Right atrium auricular region (tissue), 2 donors: ENCODE measurements around the gene RFTN2. TPM values are rescaled to one million over a fixed set of nuclear protein-coding genes. Genes with fewer than 3 reads are reported as not detected.

Experiments used
- DNase-seq: peaks from one replicate; pipeline ENCODE4 v3.0.0-alpha.2; 2019; ENCODE audit warnings: low spot score
- H3K27ac ChIP-seq, 2 donors: fragments of 200-600 bp; sonication (generic); 1 replicate in 1 of 2; 2 replicates in 1 of 2; pipeline ENCODE4 v1.5.1; 2016 to 2019
- H3K27me3 ChIP-seq, 2 donors: fragments of 200-600 bp; sonication (generic); one replicate each; pipeline versions ENCODE4 v1.5.1 to v1.6.0; 2017 to 2019
- H3K36me3 ChIP-seq: fragments of 200-600 bp; sonication (generic); one replicate; pipeline ENCODE4 v1.5.1; 2016
- H3K4me1 ChIP-seq, 2 donors: fragments of 200-600 bp; sonication (generic); one replicate each; pipeline versions ENCODE4 v1.5.1 to v1.6.0; 2017 to 2019
- H3K4me3 ChIP-seq, 2 donors: fragments of 200-600 bp; sonication (generic); 1 replicate in 1 of 2; 2 replicates in 1 of 2; pipeline ENCODE4 v1.5.1; 2017 to 2019; ENCODE audit warnings: mild to moderate bottlenecking in 1 of 2, moderate library complexity in 1 of 2
- H3K9me3 ChIP-seq, 2 donors: fragments of 200-600 bp; sonication (generic); one replicate each; pipeline ENCODE4 v1.5.1; 2019
- total RNA-seq, 2 donors: library from RNA; depleted of rRNA; stranded (reverse); fragments of >200 nt; gene quantifications; one replicate each; pipeline ENCODE4 v1.1.0, GENCODE V29; 2016
- TF ChIP-seq, protein P1 (sequence below), 2 donors: fragments of 200-600 bp; sonication (generic); IDR thresholded peaks; one replicate each; pipeline ENCODE4 v1.5.1; 2019; ENCODE audit warnings: antibody characterized with exemption in 2 of 2

The RFTN2 gene
- total RNA-seq, 2 donors from 2014 or later: 4.5 to 11.6 TPM

DNA sequence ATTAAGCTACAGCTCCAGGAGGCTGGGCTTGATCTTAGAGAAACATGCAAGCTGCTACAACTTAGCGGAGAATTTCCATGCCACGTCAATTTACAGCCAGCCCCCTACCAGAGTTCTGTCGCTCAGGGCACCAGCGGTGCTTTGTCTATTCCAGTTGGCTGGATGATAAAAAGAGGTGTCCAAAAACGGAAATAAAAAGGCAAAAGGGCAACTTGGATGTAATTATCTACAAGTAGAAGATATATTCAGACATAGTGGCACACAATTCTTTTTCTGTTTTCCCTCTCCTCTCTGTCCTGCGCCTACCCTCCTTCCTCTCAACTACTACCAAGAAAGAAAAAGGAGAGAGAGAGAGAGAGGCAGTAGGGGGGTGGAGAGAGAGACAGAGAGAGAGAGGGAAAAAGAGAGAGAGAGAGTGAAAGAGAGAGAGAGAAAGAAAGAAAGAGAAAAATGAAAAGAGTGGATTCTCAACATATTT is 363 bp upstream of the RFTN2 start:
- TF ChIP-seq, protein P1, sequence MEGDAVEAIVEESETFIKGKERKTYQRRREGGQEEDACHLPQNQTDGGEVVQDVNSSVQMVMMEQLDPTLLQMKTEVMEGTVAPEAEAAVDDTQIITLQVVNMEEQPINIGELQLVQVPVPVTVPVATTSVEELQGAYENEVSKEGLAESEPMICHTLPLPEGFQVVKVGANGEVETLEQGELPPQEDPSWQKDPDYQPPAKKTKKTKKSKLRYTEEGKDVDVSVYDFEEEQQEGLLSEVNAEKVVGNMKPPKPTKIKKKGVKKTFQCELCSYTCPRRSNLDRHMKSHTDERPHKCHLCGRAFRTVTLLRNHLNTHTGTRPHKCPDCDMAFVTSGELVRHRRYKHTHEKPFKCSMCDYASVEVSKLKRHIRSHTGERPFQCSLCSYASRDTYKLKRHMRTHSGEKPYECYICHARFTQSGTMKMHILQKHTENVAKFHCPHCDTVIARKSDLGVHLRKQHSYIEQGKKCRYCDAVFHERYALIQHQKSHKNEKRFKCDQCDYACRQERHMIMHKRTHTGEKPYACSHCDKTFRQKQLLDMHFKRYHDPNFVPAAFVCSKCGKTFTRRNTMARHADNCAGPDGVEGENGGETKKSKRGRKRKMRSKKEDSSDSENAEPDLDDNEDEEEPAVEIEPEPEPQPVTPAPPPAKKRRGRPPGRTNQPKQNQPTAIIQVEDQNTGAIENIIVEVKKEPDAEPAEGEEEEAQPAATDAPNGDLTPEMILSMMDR (IDR thresholded peaks at IDR 0.05): no peak
- Histone ChIP-seq H3K27ac (peak overlapping the region; percentile 55 to 67), H3K27me3 (no peaks in the 10 kb centered on the region), H3K9me3 (no peaks in the 10 kb centered on the region), H3K36me3 (no peaks in the 10 kb centered on the region), H3K4me1 (peaks cover 0 to 3% of the 10 kb centered on the region in 2 donors), H3K4me3 (peak overlapping the region; percentile 30 to 47)
- DNase-seq: no peak

DNA sequence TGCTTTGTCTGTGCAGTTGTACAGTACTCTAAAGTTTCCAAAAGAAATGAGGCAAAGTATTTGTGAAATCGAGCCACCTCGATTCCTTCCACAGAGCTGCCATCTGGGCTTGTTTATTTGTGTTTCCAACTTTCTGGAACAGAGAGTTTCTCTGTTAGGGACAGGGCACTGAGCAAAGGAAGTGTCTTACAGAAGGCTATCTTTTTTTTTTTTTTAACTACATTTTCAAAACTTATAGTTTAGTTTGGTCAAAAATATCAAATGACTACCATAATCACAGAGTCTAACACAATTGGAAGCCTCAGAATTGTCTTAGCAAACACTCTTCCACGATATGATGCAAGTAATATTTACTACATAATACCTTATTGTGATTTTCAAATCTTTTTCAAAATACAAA is 796 bp downstream of the RFTN2 start:
- H3K4me3 ChIP-seq: peak overlapping the region; percentile 30 to 47
- TF ChIP-seq, protein P1 (IDR thresholded peaks at IDR 0.05): no peak
- H3K4me1 ChIP-seq: peaks cover 0 to 3% of the 10 kb centered on the region in 2 donors
- H3K36me3 ChIP-seq: no peaks in the 10 kb centered on the region
- no peak for DNase-seq
- no peaks in the 10 kb centered on the region for H3K27me3 ChIP-seq
- no peaks in the 10 kb centered on the region for H3K9me3 ChIP-seq
- H3K27ac ChIP-seq: peak overlapping the region; percentile 55 to 67

DNA sequence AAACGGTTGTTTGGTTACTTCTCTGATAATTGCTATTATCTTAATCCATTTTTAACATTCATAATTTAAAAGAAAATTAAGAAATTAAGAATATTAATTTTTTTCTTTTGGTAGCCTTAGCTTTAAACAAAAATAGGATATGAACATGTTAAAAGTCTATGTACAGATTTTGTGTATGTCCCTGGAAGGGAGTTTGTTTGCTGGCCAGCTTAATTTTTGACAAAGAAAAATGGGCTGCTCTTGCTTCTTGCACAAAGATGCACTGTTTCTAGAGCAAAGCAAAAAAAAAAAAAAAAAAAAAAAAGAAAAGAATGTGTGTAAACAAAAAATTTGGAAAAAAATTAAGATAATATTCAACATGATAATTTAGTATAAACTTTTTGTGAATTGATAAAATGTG is 1.3 kb downstream of the RFTN2 start:
- no peak for DNase-seq
- H3K27ac ChIP-seq: no peak overlapping the region
- TF ChIP-seq, protein P1 (IDR thresholded peaks at IDR 0.05): no peak
- H3K36me3 ChIP-seq: no peaks in the 10 kb centered on the region
- H3K9me3 ChIP-seq: no peaks in the 10 kb centered on the region
- H3K4me1 ChIP-seq: peaks cover 0 to 3% of the 10 kb centered on the region in 2 donors
- H3K27me3 ChIP-seq: no peaks in the 10 kb centered on the region
- H3K4me3 ChIP-seq: peak overlapping the region; percentile 30 to 47

DNA sequence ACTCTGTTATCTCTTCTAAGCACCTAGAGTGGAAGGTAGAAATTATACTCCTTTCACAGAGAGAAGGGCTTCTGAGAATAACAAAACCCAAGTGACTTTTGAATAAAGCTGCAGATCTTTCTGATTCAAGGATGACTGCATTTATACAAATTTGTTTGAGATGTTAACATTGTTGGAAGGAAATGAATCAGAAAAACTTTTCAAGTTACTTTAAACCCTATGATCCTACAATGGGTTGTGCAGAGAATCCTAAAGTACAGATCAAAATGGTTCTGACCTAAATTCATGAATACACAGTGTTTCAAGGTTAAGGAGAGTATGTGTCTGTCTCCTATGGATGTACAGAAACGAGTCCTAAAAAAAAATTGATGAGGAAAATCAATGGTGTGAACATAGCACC is 1.8 kb downstream of the RFTN2 start:
- TF ChIP-seq, protein P1 (IDR thresholded peaks at IDR 0.05): no peak
- H3K4me3 ChIP-seq: peak overlapping the region; percentile 8 to 47
- H3K27ac ChIP-seq: no peak overlapping the region

DNA sequence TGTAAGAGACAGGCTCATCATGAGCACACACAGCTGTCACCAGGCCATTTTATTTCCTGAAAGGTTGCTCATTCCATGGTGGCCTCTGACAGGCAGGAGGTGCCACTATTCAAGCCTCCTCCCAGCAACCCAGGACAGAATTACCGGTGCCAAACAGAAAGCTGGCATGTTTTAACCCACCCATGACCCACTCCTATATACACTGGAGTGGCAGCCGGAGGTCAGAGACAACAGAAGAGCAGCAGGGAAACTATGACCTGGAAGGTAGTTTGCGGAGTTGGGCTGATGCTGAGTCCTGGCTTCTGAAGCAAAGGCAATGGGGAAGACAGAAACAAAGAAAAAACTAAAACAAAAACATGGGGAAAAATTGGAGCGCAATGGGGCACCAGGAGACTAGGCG is 2.3 kb downstream of the RFTN2 start:
- Histone ChIP-seq H3K36me3 (no peaks in the 10 kb centered on the region), H3K27me3 (no peaks in the 10 kb centered on the region), H3K27ac (no peak overlapping the region)

More for the DNA sequence above, 1.8 kb downstream of the RFTN2 start:
- no peak for DNase-seq
- Histone ChIP-seq H3K27me3 (no peaks in the 10 kb centered on the region), H3K4me1 (peaks cover 0 to 3% of the 10 kb centered on the region in 2 donors), H3K36me3 (no peaks in the 10 kb centered on the region), H3K9me3 (no peaks in the 10 kb centered on the region)

More for the DNA sequence above, 2.3 kb downstream of the RFTN2 start:
- TF ChIP-seq, protein P1 (IDR thresholded peaks at IDR 0.05): no peak
- DNase-seq: no peak
- Histone ChIP-seq H3K4me1 (peaks cover 0 to 3% of the 10 kb centered on the region in 2 donors), H3K9me3 (no peaks in the 10 kb centered on the region), H3K4me3 (peak overlapping the region in 1 of 2 donors; percentile 47)
